Measurements from ENCODE around the gene TSHZ1. TPM values are rescaled to one million over a fixed set of nuclear protein-coding genes. Genes with fewer than 3 reads are reported as not detected.
A peak's percentile ranks its signal among the peaks of the same experiment; 100 is the strongest.

TSHZ1 gene
- polyA plus RNA-seq, 1 donor from 2014 or later, result 1.1 TPM

GRCh38 chr18:75207310-75208154 lies 3.1 kb upstream of the TSHZ1 start:
- Histone ChIP-seq H3K36me3 (ENCODE audit: insufficient read depth, low read length) (no peaks in the 10 kb centered on the region), H3K4me2 (ENCODE audit: low read length) (no peak overlapping the region), H3F3A (ENCODE audit: insufficient read depth, low read length, poor library complexity, severe bottlenecking) (peaks cover 4% of the 10 kb centered on the region), H3K79me2 (replicated peaks; ENCODE audit: insufficient read depth, low read length) (peaks cover 25% of the 10 kb centered on the region), H3K9me2 (ENCODE audit: insufficient read depth, low read length) (no peaks in the 10 kb centered on the region), H3K9ac (ENCODE audit: low read length) (no peak overlapping the region), H3K9me3 (ENCODE audit: low read length) (no peaks in the 10 kb centered on the region), H3K27ac (ENCODE audit: low read length) (no peak overlapping the region), H3K4me3 (ENCODE audit: low read length) (peak overlapping the region; percentile 75), H3K27me3 (ENCODE audit: insufficient read depth, low read depth, low read length) (peaks cover 83% of the 10 kb centered on the region), H2AFZ (ENCODE audit: low read depth, low read length) (no peak overlapping the region), H4K20me1 (ENCODE audit: insufficient read depth) (peaks cover 5% of the 10 kb centered on the region)
- TF ChIP-seq CTCF (IDR thresholded peaks at IDR 0.05; ENCODE audit: poor library complexity, severe bottlenecking), result no peak
- TF ChIP-seq POLR2AphosphoS5 (IDR thresholded peaks at IDR 0.05), result peak; percentile 32
- TF ChIP-seq EZH2 (IDR thresholded peaks at IDR 0.05; ENCODE audit: borderline replicate concordance, insufficient read depth, low read length, poor library complexity, severe bottlenecking), result peak; percentile 42

GRCh38 chr18:75208155-75208835 lies 2.3 kb upstream of the TSHZ1 start:
- no peak overlapping the region for H2AFZ ChIP-seq (ENCODE audit: low read depth, low read length)
- H3K27me3 ChIP-seq (ENCODE audit: insufficient read depth, low read depth, low read length), result peaks cover 83% of the 10 kb centered on the region
- H3K27ac ChIP-seq (ENCODE audit: low read length), result no peak overlapping the region
- peaks cover 25% of the 10 kb centered on the region for H3K79me2 ChIP-seq (replicated peaks; ENCODE audit: insufficient read depth, low read length)
- H3K9ac ChIP-seq (ENCODE audit: low read length), result peak overlapping the region; percentile 57
- H3K9me2 ChIP-seq (ENCODE audit: insufficient read depth, low read length), result no peaks in the 10 kb centered on the region
- no peaks in the 10 kb centered on the region for H3K36me3 ChIP-seq (ENCODE audit: insufficient read depth, low read length)
- peaks cover 5% of the 10 kb centered on the region for H4K20me1 ChIP-seq (ENCODE audit: insufficient read depth)
- TF ChIP-seq POLR2AphosphoS5 (IDR thresholded peaks at IDR 0.05) (peak; percentile 4), EZH2 (IDR thresholded peaks at IDR 0.05; ENCODE audit: borderline replicate concordance, insufficient read depth, low read length, poor library complexity, severe bottlenecking) (no peak), EP300 (conservative IDR thresholded peaks at IDR 0.05; ENCODE audit: poor library complexity, severe bottlenecking) (no peak), RAD21 (conservative IDR thresholded peaks at IDR 0.05) (peak; percentile 40), REST (IDR thresholded peaks at IDR 0.05; ENCODE audit: borderline replicate concordance) (no peak), SMC3 (conservative IDR thresholded peaks at IDR 0.05; ENCODE audit: poor library complexity) (peak; percentile 51), MXI1 (conservative IDR thresholded peaks at IDR 0.05; ENCODE audit: poor library complexity, severe bottlenecking) (peak; percentile 43), TAF1 (IDR thresholded peaks at IDR 0.05; ENCODE audit: low read depth) (no peak), CTCF (IDR thresholded peaks at IDR 0.05; ENCODE audit: poor library complexity, severe bottlenecking) (peak; percentile 37)
- H3F3A ChIP-seq (ENCODE audit: insufficient read depth, low read length, poor library complexity, severe bottlenecking), result peaks cover 4% of the 10 kb centered on the region
- peak overlapping the region; percentile 62 for H3K4me2 ChIP-seq (ENCODE audit: low read length)
- no peaks in the 10 kb centered on the region for H3K9me3 ChIP-seq (ENCODE audit: low read length)
- peak overlapping the region; percentile 75 for H3K4me3 ChIP-seq (ENCODE audit: low read length)

Data from neural cell (in vitro differentiated cells).